Heart left ventricle (tissue), 16 donors: Measurements from ENCODE around the gene ASAH2B. TPM values are rescaled to one million over a fixed set of nuclear protein-coding genes. Genes with fewer than 3 reads are reported as not detected.

ENCODE experiments used
- ATAC-seq, 4 donors: fragments of 200-7000 bp; cut with Tn5 transposase; one replicate each; pipeline ENCODE4 v1.9.1; 2020 to 2022; ENCODE audit warnings: moderate library complexity in 4 of 4, mild to moderate bottlenecking in 3 of 4, moderate number of reproducible peaks in 1 of 4
- DNase-seq, 5 donors: peaks; one replicate each; pipeline ENCODE4 v3.0.0-alpha.2; 2020
- H3K27ac ChIP-seq, 12 donors: fragments of 200-600 bp; sonication (generic) in 4 of 12; one replicate each; pipeline versions ENCODE4 v1.5.0 to v1.8.0; 2016 to 2022; ENCODE audit warnings: mild to moderate bottlenecking in 2 of 12
- H3K27me3 ChIP-seq, 9 donors: fragments of 200-600 bp; sonication (generic) in 2 of 9; one replicate each; pipeline versions ENCODE4 v1.5.1 to v1.8.0; 2016 to 2022; ENCODE audit warnings: mild to moderate bottlenecking in 3 of 9
- H3K36me3 ChIP-seq, 9 donors: fragments of 200-600 bp; sonication (generic) in 2 of 9; one replicate each; pipeline versions ENCODE4 v1.5.0 to v1.8.0; 2018 to 2022; ENCODE audit warnings: mild to moderate bottlenecking in 2 of 9
- H3K4me1 ChIP-seq, 12 donors: fragments of 200-600 bp; sonication (generic) in 4 of 12; one replicate each; pipeline versions ENCODE4 v1.5.0 to v1.8.0; 2016 to 2022; ENCODE audit warnings: mild to moderate bottlenecking in 3 of 12
- H3K4me3 ChIP-seq, 12 donors: fragments of 200-600 bp; sonication (generic) in 4 of 12; one replicate each; pipeline versions ENCODE4 v1.5.0 to v1.8.0; 2017 to 2022; ENCODE audit warnings: mild to moderate bottlenecking in 9 of 12, moderate library complexity in 4 of 12
- H3K9me3 ChIP-seq, 12 donors: fragments of 200-600 bp; sonication (generic) in 4 of 12; one replicate each; pipeline versions ENCODE4 v1.5.0 to v1.8.0; 2016 to 2022; ENCODE audit warnings: mild to moderate bottlenecking in 1 of 12
- CTCF ChIP-seq, 12 donors: fragments of 200-600 bp; sonication (generic) in 4 of 12; IDR thresholded peaks; one replicate each; pipeline versions ENCODE4 v1.5.0 to v1.8.0; 2018 to 2022; ENCODE audit warnings: antibody characterized with exemption in 12 of 12, mild to moderate bottlenecking in 5 of 12
- POLR2A ChIP-seq, 2 donors: fragments of 450-650 bp; IDR thresholded peaks; one replicate each; pipeline ENCODE4 v1.6.1; 2017; ENCODE audit warnings: antibody characterized with exemption in 2 of 2, mild to moderate bottlenecking in 2 of 2, moderate library complexity in 2 of 2
- WGBS, 4 donors: extraction: QIAGEN DNeasy Blood & Tissue Kit in 2 of 4; methylation state at CpG; one replicate each; pipeline versions ENCODE4 v1.1.5 to v1.1.7; 2013 to 2018; 5-methylcytosine and 5-hydroxymethylcytosine counted together
- intact Hi-C, 10 donors: fragments of 100-400 bp; cut with DNase I; formaldehyde crosslinking; loops; one replicate each; pipeline versions ENCODE4 v1.11.1 to v1.14.2; 2022
- polyA plus RNA-seq, 2 donors: library from polyadenylated mRNA; stranded (reverse); fragments of 200-250 nt; gene quantifications; one replicate each; pipeline ENCODE4 v1.2.3, GENCODE V29; 2013
- total RNA-seq, 9 donors: library from RNA; depleted of rRNA in 2 of 9; stranded (reverse); fragments of >200 nt in 2 of 9; fragmentation: NEBNext Ultra II Directional in 3 of 9; extraction: Animal tissue kit (Norgen Biotek cat#: 25700) in 3 of 9; gene quantifications; one replicate each; pipeline versions ENCODE4 v1.1.0 to v1.2.4, GENCODE V29; 2016 to 2023
- donor health status: ischemic (EF 13 %, LVEDD 7.1; RV severe dilation, severe dysfunction).
- donor health status: healthy with polysubstance abuse.
- donor health status: DM: no; HTN: yes; CAD: no.
- donor health status: DM: no; HTN: no; CAD: no.
- donor health status: ischemic (EF 25% LVEDD 6.9; RV normal size, moderate dysfunction).
- donor health status: ischemic (EF 25% LVEDD 5.7; RV mildly dilated, moderate dysfunction).
- donor health status: healthy.
- donor health status: DM: yes; HTN: yes; CAD: no.
- donor health status: ischemic (EF 35%, LVEDD 5.7; RV mildly dilated, moderate dysfunction).
- donor health status: nonischemic (EF 11% LVEDD 7.7; RV severe dilation, severe dysfunction).
- donor health status: DM: yes; HTN: yes; CAD: no.
- donor health status: PGD.
- donor health status: ischemic (EF 29% LVEDD 5.4; RV normal size, mild dysfunction).
- donor health status: nonischemic (EF 23%, LVEDD 6.1; RV moderate dilation, normal function).

ASAH2B gene
- total and polyA plus RNA-seq, 11 donors: 1.4 to 7.7 (median 4.5) TPM

DNA sequence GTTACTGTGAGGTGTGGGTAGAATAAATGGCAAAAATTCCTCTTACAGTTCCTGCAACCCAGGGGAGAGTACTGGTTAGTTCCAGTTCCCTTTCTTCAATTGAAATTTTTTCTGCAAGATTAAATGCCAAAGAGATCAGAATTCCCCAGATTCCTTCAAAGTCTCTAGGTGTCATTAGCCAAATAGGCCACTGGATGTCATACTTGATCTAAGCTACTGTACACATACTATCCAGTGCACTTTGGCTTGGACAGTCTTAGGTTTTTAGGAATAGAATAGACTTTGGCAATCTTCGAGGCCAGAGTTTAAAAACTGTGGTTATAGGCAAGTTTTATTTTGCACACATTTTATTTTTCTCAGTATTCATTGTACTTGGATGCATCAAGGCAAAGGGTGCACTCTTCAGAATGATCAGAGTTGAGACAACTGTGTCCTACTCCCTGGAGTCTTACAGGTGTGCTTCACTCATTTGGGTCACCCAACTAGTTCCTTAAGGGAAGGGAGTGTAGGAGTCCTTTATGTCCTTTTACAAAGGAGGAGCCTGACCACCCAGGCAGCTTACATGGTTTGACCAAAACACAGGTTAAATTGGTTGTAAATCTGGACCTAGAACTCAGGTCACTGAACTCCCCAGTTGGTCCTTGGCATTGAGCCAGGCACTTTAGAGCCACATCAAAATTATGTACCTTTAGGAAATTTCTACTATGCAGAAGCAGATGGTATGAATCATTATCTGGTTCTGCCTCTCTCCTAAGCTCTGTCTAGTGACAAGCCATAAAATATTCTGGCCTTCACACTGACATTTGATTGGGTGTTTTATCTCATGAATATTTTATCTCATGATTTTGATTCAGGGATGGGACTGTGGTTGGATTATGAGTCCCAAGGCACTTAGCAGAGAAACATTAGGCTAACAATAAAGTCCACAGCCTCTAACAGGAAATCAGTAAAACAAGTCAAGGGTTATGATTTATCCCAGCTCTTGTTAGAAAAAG is 49.5 kb downstream of the ASAH2B start:
- Histone ChIP-seq H3K9me3 (no peaks in the 10 kb centered on the region), H3K4me1 (peaks cover 0 to 5% (median 0%) of the 10 kb centered on the region in 12 donors), H3K4me3 (no peak overlapping the region), H3K27ac (no peak overlapping the region), H3K36me3 (no peaks in the 10 kb centered on the region), H3K27me3 (no peaks in the 10 kb centered on the region)
- intact Hi-C loops: loop anchor here in 3 of 10 donors (5.0 to 10.0 kb wide), 3 partner anchors 198 to 258 kb away; no protein-coding TSS in a partner anchor
- DNase-seq (no peak), ATAC-seq (peak in 3 of 4 donors; percentile 53 to 74 (median 61))
- WGBS, 4 donors: 19 to 43% (median 30%) methylated on average over 1 of the region's 1 CpG
- TF ChIP-seq CTCF (IDR thresholded peaks at IDR 0.05): peak in 11 of 12 donors; percentile 16 to 50 (median 38)
- TF ChIP-seq POLR2A (IDR thresholded peaks at IDR 0.05): no peak

- intact Hi-C loops: loop anchor here in 2 of 10 donors (5.0 kb wide), 1 partner anchor 253 kb away; no protein-coding TSS in a partner anchor
- H3K36me3 ChIP-seq: no peaks in the 10 kb centered on the region
- TF ChIP-seq POLR2A (IDR thresholded peaks at IDR 0.05) (no peak), CTCF (IDR thresholded peaks at IDR 0.05) (no peak)
- no peak for DNase-seq
- no peak overlapping the region for H3K27ac ChIP-seq
- ATAC-seq: no peak
- no peaks in the 10 kb centered on the region for H3K9me3 ChIP-seq
- peaks cover 0 to 8% (median 0%) of the 10 kb centered on the region in 9 donors for H3K27me3 ChIP-seq
- no peaks in the 10 kb centered on the region for H3K4me1 ChIP-seq
- no peak overlapping the region for H3K4me3 ChIP-seq
Measured at GRCh38 chr10:50794490-50794889, 54.8 kb downstream of the ASAH2B start.

GRCh38 chr10:50796693-50797092 is 57.0 kb downstream of the ASAH2B start:
- Histone ChIP-seq H3K9me3 (no peaks in the 10 kb centered on the region), H3K4me1 (no peaks in the 10 kb centered on the region), H3K27ac (no peak overlapping the region), H3K4me3 (no peak overlapping the region), H3K27me3 (peaks cover 0 to 8% (median 0%) of the 10 kb centered on the region in 9 donors), H3K36me3 (no peaks in the 10 kb centered on the region)
- DNase-seq: no peak
- WGBS, 4 donors: 93 to 98% (median 94%) methylated on average over 1 of the region's 1 CpG
- no peak for ATAC-seq
- TF ChIP-seq POLR2A (IDR thresholded peaks at IDR 0.05) (no peak), CTCF (IDR thresholded peaks at IDR 0.05) (no peak)
- intact Hi-C loops: no loop called here

GRCh38 chr10:50798297-50798696 is 58.6 kb downstream of the ASAH2B start:
- TF ChIP-seq CTCF (IDR thresholded peaks at IDR 0.05): no peak

More at GRCh38 chr10:50798297-50798696, 58.6 kb downstream of the ASAH2B start:
- Histone ChIP-seq H3K9me3 (no peaks in the 10 kb centered on the region), H3K27me3 (peaks cover 0 to 8% (median 0%) of the 10 kb centered on the region in 9 donors), H3K4me3 (no peak overlapping the region), H3K27ac (no peak overlapping the region), H3K4me1 (no peaks in the 10 kb centered on the region), H3K36me3 (no peaks in the 10 kb centered on the region)
- DNase-seq: no peak
- WGBS, 4 donors: 60 to 83% (median 68%) methylated on average over 3 of the region's 3 CpGs
- intact Hi-C loops: no loop called here
- no peak for ATAC-seq
